ENCODE data around the gene TSPYL1.

The TSPYL1 gene

DNA sequence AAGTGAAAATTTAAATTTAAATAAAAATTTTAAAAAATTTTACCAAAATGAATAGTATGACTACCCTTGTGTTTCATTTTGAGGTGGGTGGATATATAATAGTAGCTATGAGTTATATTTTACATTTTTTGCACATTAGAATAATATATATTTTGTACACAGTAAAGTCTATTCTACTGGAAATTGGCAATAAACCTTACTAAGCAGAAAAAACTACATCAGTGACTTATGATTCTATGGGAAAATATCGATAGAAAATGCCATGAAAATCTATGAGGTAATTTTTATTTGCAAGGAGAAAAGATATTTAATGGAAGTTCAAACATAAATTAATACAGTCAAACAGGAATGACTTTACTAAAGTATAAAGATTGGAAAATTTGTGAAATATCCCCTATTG lies 23.0 kb downstream of the TSPYL1 start:
- no peak for DNase-seq

DNA sequence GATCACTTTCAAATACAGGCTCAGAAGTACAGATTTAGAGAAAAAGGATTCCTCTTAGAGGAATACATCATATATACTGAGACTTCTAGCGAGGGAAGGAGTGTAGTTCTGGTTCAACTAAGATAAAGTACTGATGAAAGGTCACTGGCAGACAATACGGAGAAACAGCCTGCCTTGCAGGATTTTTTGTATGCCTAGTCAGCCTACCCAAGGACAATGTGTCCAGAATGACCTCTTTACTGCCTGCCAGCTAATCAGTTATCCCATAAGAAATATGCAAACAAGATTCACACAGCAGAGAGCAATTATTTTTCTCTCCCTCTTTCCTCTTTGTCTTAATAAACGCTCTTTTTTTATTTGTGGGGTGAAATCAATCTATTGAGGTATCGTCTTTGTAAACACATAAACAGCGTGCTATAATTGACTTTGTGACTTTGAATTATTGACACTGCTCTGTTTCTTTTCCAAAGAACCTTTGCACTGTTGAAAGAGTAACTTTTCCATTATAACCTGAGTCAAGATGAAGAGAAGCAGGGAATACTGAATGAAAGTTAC lies 24.4 kb downstream of the TSPYL1 start:
- DNase-seq: no peak

- DNase-seq: no peak
Measured at GRCh38 chr6:116254297-116255056, 25.3 kb downstream of the TSPYL1 start.

GRCh38 chr6:116253505-116254296 lies 26.0 kb downstream of the TSPYL1 start, which contains the start of gene TSPYL4:
Gene TSPYL4 (minus strand): TSS chr6:116254075. CDS start chr6:116254008, 67 bp downstream.
- peak; percentile 93 for DNase-seq

DNA sequence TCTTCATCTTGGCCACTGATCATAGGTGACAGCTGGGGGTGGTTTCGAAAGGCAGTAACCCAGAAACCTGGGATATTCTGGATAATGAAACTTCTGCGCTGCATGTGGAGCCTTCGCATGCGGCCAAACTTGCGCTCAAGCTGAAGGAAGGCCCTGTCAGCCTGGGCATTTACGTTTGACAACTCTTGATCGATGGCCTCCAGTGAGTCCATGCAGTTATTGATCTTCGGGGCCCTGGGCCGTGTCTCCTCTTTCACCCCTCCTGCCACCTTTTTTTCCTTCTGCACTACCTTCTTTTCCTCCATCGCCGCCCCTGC lies 26.6 kb downstream of the TSPYL1 start:
- no peak for DNase-seq

DNA sequence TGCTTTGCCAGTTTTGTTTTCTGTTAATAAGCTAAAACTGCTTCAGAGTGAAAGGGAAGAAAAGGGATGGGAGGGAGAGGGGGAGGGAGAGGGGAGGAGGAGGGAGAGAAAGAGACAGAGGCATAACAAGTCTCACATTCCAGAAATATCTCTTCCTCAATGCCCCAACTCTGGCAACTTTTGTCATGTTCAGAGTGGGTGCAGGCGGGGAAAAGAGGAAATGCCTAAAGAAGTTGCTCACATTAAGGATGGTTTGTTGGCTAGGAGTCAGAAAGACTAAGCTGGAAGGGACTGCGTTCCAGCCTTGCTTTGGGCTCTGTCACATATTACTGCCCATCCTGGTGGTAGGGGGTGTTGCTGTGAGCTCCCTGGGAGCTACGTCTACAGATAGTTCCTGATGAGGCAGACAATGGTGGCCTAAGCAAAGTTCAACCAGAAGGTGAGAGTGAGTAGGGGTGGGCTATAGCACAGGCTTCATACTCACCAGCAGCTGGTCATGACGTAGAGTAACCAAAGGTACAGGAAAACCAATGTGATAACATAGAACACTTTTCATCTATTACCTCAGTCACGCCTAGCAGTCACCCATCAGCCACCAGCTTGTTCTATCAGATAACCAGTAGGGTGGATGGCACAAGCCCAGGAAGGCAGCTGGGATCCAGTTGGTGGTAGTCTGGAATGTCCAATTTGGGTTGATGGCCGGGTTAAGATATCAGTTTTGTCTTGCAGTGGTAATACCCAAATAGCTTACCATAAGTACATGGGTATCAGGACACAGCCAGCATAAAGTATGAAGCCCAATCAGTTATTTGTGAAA lies 28.0 kb downstream of the TSPYL1 start:
- no peak for DNase-seq

DNA sequence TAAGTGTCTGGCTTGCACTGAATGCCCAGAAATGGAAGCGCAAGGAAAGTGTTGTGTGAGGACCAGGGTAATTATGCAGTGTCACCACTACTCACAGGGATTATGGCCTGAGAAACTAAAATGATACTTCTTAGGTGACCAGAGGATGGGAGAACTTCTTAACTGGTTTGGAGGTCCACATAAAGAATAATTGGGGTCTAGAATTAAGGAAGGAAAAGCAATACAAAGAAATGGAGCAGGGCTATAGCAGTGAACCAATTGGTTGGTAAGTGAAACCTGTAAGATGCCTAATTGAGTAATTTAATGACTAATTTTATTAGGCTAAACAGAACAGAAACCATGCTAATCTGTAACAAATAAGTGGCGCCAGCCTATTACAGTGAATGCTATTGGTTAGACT lies 31.2 kb downstream of the TSPYL1 start:
- no peak for DNase-seq

- DNase-seq: no peak
Measured at GRCh38 chr6:116247285-116247684, 32.4 kb downstream of the TSPYL1 start.

- DNase-seq: no peak
Measured at GRCh38 chr6:116246089-116246488, 33.6 kb downstream of the TSPYL1 start.

- DNase-seq: no peak
Measured at GRCh38 chr6:116244284-116244683, 35.4 kb downstream of the TSPYL1 start.

- no peak for DNase-seq
Measured at GRCh38 chr6:116239856-116240255, 39.9 kb downstream of the TSPYL1 start.

DNA sequence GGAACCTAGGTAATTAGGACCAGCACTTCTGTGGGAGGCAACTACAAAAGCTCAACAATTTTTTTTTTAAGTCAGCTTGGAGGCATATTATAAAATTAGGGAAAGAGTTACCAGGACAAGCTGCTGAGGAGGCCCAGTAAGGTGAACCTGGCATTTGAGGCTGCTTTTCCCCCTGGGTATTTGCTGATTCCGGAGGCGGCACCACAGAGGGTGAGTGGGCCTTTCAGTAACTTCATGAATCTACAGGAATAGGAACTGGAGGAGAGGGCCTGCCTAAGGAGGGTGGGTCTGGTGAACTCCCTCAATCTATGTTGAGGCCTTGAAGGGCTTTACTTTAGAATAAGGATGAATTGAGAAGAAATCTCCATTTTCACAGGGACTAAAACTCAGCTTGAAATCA lies 40.5 kb downstream of the TSPYL1 start:
- no peak for DNase-seq

- no peak for DNase-seq
Measured at GRCh38 chr6:116238083-116238482, 41.6 kb downstream of the TSPYL1 start.

DNA sequence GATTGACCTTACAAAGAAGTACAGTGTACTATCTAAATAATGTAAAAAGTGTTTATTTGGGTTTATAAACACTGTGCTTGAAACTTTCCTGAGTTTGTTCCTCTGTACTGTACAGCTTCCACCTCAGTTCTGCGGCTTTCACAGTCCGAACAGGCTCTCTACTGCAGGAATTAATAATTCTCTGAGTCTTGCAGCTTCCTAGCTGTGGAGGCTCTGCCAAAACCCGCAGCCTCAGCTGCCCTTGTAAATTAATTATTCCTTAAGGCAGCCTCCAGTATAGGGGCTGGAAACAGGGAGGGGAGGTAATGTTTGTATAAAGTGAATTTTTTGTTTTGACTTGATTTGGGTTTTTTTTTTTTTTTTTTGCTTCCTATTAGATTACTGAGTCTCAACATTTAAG lies 45.0 kb downstream of the TSPYL1 start:
- DNase-seq: no peak

DNA sequence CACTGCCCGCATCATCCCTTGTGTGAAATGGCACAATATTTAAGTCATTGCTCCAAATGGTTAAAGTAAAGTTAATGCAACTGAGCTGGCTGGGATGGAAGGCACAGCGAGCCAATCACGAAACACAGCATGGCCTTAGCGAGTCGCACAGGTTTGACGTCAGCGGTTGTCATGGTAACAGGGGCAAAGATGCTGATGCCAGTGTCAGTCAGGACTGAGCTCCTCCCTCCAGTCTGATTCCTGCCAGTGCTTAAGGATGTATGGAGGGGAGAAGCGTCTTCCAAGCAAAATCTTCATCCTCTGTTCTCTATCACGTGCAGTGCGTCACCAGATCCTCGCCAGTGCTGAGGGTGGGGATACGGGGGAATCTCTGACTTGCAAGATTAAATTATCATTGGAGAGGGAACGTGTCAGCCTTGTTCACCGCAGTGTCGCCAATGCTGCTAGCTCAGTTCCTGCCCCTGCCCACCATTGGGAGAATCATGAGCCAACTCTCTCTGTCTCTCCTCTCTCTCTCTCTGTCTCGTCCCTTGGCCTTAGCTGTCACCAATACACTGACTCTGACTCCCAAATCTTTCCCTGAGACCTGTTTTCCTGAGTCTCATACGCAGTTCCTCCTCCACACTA lies 50.3 kb downstream of the TSPYL1 start:
- DNase-seq: peak; percentile 10
